GM21381 (cell line): Measurements from ENCODE around the gene CD59.
A peak's percentile ranks its signal among the peaks of the same experiment; 100 is the strongest.
"Not testable (repeated sequence)": the region's sequence is repeated elsewhere in the genome, so short reads cannot be mapped to it uniquely, and the experiment has no call there.

Source experiments
- ATAC-seq: cut with Tn5 transposase; IDR thresholded peaks from one replicate; pipeline ENCODE4 v1.9.1; 2021; ENCODE audit warnings: mild to moderate bottlenecking, moderate library complexity; ENCODE audit not compliant: unreplicated experiment

Gene CD59

GRCh38 chr11:33743291-33743690 is 7.1 kb upstream of the CD59 start:
- no peak for ATAC-seq

- ATAC-seq = peak; percentile 51
Measured at GRCh38 chr11:33742249-33742851, 6.1 kb upstream of the CD59 start.

- no peak for ATAC-seq
Measured at GRCh38 chr11:33741806-33742205, 5.6 kb upstream of the CD59 start.

- ATAC-seq = no peak
Measured at GRCh38 chr11:33737362-33737821, 1.2 kb upstream of the CD59 start.

- peak; percentile 69 for ATAC-seq
Measured at GRCh38 chr11:33735271-33736147, 714 bp downstream of the CD59 start.

- ATAC-seq = no peak
Measured at GRCh38 chr11:33734441-33735270, 1.6 kb downstream of the CD59 start.

GRCh38 chr11:33733980-33734379 is 2.2 kb downstream of the CD59 start:
- no peak for ATAC-seq

GRCh38 chr11:33731723-33732531 is 4.3 kb downstream of the CD59 start:
- ATAC-seq = no peak

- no peak for ATAC-seq
Measured at GRCh38 chr11:33730716-33731115, 5.5 kb downstream of the CD59 start.

- ATAC-seq = not testable (repeated sequence)
Measured at GRCh38 chr11:33729072-33729664, 7.1 kb downstream of the CD59 start.

GRCh38 chr11:33727539-33727938 is 8.7 kb downstream of the CD59 start:
- ATAC-seq = not testable (repeated sequence)

- ATAC-seq = no peak
Measured at GRCh38 chr11:33725496-33725895, 10.7 kb downstream of the CD59 start.

- ATAC-seq = no peak
Measured at GRCh38 chr11:33724644-33725035, 11.6 kb downstream of the CD59 start.

- peak; percentile 20 for ATAC-seq
Measured at GRCh38 chr11:33723238-33723881, 12.9 kb downstream of the CD59 start.

- ATAC-seq = peak; percentile 71
Measured at GRCh38 chr11:33722590-33723234, 13.5 kb downstream of the CD59 start.

- ATAC-seq = no peak
Measured at GRCh38 chr11:33721984-33722383, 14.2 kb downstream of the CD59 start.

GRCh38 chr11:33721426-33721825 is 14.8 kb downstream of the CD59 start:
- ATAC-seq = no peak

GRCh38 chr11:33719587-33719986 is 16.6 kb downstream of the CD59 start:
- no peak for ATAC-seq

GRCh38 chr11:33718440-33718839 is 17.8 kb downstream of the CD59 start:
- no peak for ATAC-seq
